HG03095 (cell line): ENCODE data around the gene AFF3.
"Not testable (repeated sequence)": the region's sequence is repeated elsewhere in the genome, so short reads cannot be mapped to it uniquely, and the experiment has no call there.

Experiments used
- ATAC-seq: cut with Tn5 transposase; IDR thresholded peaks from one replicate; pipeline ENCODE4 v1.9.1; 2021; ENCODE audit warnings: moderate library complexity; ENCODE audit not compliant: unreplicated experiment

AFF3 gene

GRCh38 chr2:99520813-99521212, 621.6 kb downstream of the AFF3 start:
- ATAC-seq, result no peak

GRCh38 chr2:99520195-99520594, 622.2 kb downstream of the AFF3 start:
- no peak for ATAC-seq

GRCh38 chr2:99514357-99514756, 628.0 kb downstream of the AFF3 start:
- no peak for ATAC-seq

- ATAC-seq, result no peak
Observed at GRCh38 chr2:99512181-99512591, 630.2 kb downstream of the AFF3 start.

GRCh38 chr2:99509387-99509786, 633.0 kb downstream of the AFF3 start:
- ATAC-seq, result no peak

GRCh38 chr2:99507937-99508818, 634.2 kb downstream of the AFF3 start:
- no peak for ATAC-seq

GRCh38 chr2:99504844-99505584, 637.4 kb downstream of the AFF3 start:
- no peak for ATAC-seq

GRCh38 chr2:99503662-99504416, 638.6 kb downstream of the AFF3 start:
- ATAC-seq, result not testable (repeated sequence)

- ATAC-seq, result no peak
Observed at GRCh38 chr2:99496021-99496420, 646.4 kb downstream of the AFF3 start.
